B cell (primary cell): Measurements from ENCODE around the gene SFXN2.

Experiments used
- CTCF ChIP-seq: fragments of 200-600 bp; IDR thresholded peaks from one replicate; pipeline ENCODE4 v1.8.0; 2022; ENCODE audit warnings: antibody characterized with exemption, mild to moderate bottlenecking
- EZH2 ChIP-seq: IDR thresholded peaks from 2 replicates; pipeline ENCODE4 v1.6.1; 2012; ENCODE audit warnings: borderline replicate concordance, low read depth, mild to moderate bottlenecking, moderate library complexity, low read length; ENCODE audit not compliant: insufficient read depth, poor library complexity, severe bottlenecking

- peak; percentile 16 for TF ChIP-seq CTCF
- TF ChIP-seq EZH2: no peak
These were observed 29.3 kb downstream of the SFXN2 start, which contains the start of gene WBP1L for GRCh38 chr10:102743588-102744373.
